Stimulated activated CD4-positive, alpha-beta T cell treated with anti-CD3 and anti-CD28 coated beads, Interleukin-15, amount 100 ng/mL, for 1 hour (primary cell): ENCODE measurements around the gene CTSL.

Experiments used
- DNase-seq, 2 donors: peaks; one replicate each; pipeline ENCODE4 v3.0.0-alpha.2; 2020; ENCODE audit warnings: low read depth in 1 of 2, low spot score in 1 of 2

Gene CTSL

GRCh38 chr9:87725900-87726709 is at the start of gene CTSL:
CTSL (plus strand) TSS chr9:87726119; CDS start chr9:87727604, 1,485 bp downstream.
- peak; percentile 25 to 48 for DNase-seq

- DNase-seq = no peak
Measured at GRCh38 chr9:87676976-87677775, 48.7 kb upstream of the CTSL start.

GRCh38 chr9:87677776-87678587 is 47.9 kb upstream of the CTSL start:
- no peak for DNase-seq

- no peak for DNase-seq
Measured at GRCh38 chr9:87678650-87679355, 47.1 kb upstream of the CTSL start.

- DNase-seq = no peak
Measured at GRCh38 chr9:87681271-87682061, 44.5 kb upstream of the CTSL start.

GRCh38 chr9:87682085-87682484 is 43.8 kb upstream of the CTSL start:
- no peak for DNase-seq

GRCh38 chr9:87682618-87683017 is 43.3 kb upstream of the CTSL start:
- DNase-seq = no peak

- no peak for DNase-seq
Measured at GRCh38 chr9:87683751-87684626, 41.9 kb upstream of the CTSL start.

- DNase-seq = no peak
Measured at GRCh38 chr9:87684627-87685219, 41.2 kb upstream of the CTSL start.

GRCh38 chr9:87685441-87685840 is 40.5 kb upstream of the CTSL start:
- DNase-seq = no peak

- DNase-seq = no peak
Measured at GRCh38 chr9:87685871-87686519, 39.9 kb upstream of the CTSL start.

- no peak for DNase-seq
Measured at GRCh38 chr9:87686520-87687090, 39.3 kb upstream of the CTSL start.

- DNase-seq = no peak
Measured at GRCh38 chr9:87687207-87687606, 38.7 kb upstream of the CTSL start.

- DNase-seq = no peak
Measured at GRCh38 chr9:87694236-87694755, 31.6 kb upstream of the CTSL start.

- DNase-seq = no peak
Measured at GRCh38 chr9:87695523-87695922, 30.4 kb upstream of the CTSL start.

GRCh38 chr9:87696641-87697040 is 29.3 kb upstream of the CTSL start:
- DNase-seq = no peak

- DNase-seq = no peak
Measured at GRCh38 chr9:87698069-87698809, 27.7 kb upstream of the CTSL start.
